SK-N-SH (cell line): ENCODE measurements around the gene ZC3H4. TPM values are rescaled to one million over a fixed set of nuclear protein-coding genes. Genes with fewer than 3 reads are reported as not detected.

Experiments used
- CTCF ChIA-PET: fragments of 300-600, 350-600 bp; formaldehyde crosslinking; extraction: SDS; loops from one replicate; lab custom pipeline; 2021; lab: Yijun Ruan, JAX
- POLR2A ChIA-PET: fragments of 350-600 bp; sonication (Branson Sonifier 250); formaldehyde crosslinking; extraction: SDS; loops from one replicate; lab custom pipeline; 2020; ENCODE audit warnings: antibody characterized with exemption, inconsistent platforms; lab: Yijun Ruan, JAX
- DNase-seq: peaks from one replicate; pipeline ENCODE4 v3.0.0; 2012
- H2AFZ ChIP-seq: fragments of 200-600 bp; sonication (generic); 2 replicates; pipeline ENCODE4 v1.8.1; 2016; ENCODE audit warnings: antibody characterized with exemption, mild to moderate bottlenecking, low read depth
- H3F3A ChIP-seq: fragments of 200-600 bp; sonication (generic); replicated peaks from 2 replicates; pipeline ENCODE3; 2016; ENCODE audit warnings: antibody characterized with exemption, mild to moderate bottlenecking; ENCODE audit not compliant: insufficient read depth
- H3K27ac ChIP-seq, 2 experiments: fragments of 200-500 bp in 1 of 2; fragments of 200-600 bp in 1 of 2; sonication (Bioruptor generic) in 1 of 2; sonication (generic), shearing (Covaris generic) in 1 of 2; 2 replicates each; pipeline versions ENCODE4 v1.5.1 to v1.6.1; 2014 to 2016; ENCODE audit warnings: low read depth in 2 of 2, inconsistent platforms in 1 of 2, low read length in 1 of 2, mild to moderate bottlenecking in 1 of 2, mixed read lengths in 1 of 2
- H3K27me3 ChIP-seq: fragments of 200-600 bp; sonication (generic), shearing (Covaris generic); 2 replicates; pipeline ENCODE4 v1.6.1; 2016; ENCODE audit warnings: mixed run types; ENCODE audit not compliant: insufficient read depth
- H3K36me3 ChIP-seq, 2 experiments: fragments of 200-500 bp in 1 of 2; fragments of 200-600 bp in 1 of 2; sonication (Bioruptor generic) in 1 of 2; sonication (generic) in 1 of 2; replicated peaks in 1 of 2; 2 replicates each; pipeline versions ENCODE3 to v1.5.1; 2014 to 2016; ENCODE audit warnings: low read length in 1 of 2, mild to moderate bottlenecking in 1 of 2; ENCODE audit not compliant: insufficient read depth in 2 of 2, control insufficient read depth in 1 of 2
- H3K4me1 ChIP-seq, 2 experiments: fragments of 200-500 bp in 1 of 2; fragments of 200-600 bp in 1 of 2; sonication (Bioruptor generic) in 1 of 2; sonication (generic), shearing (Covaris generic) in 1 of 2; 2 replicates each; pipeline versions ENCODE4 v1.5.1 to v1.6.1; 2014 to 2016; ENCODE audit warnings: low read depth in 1 of 2, low read length in 1 of 2, mixed run types in 1 of 2; ENCODE audit not compliant: insufficient read depth in 2 of 2, control insufficient read depth in 1 of 2
- H3K4me2 ChIP-seq: fragments of 200-600 bp; sonication (generic), shearing (Covaris generic); 2 replicates; pipeline ENCODE4 v1.6.1; 2017; ENCODE audit warnings: mixed run types
- H3K4me3 ChIP-seq, 2 experiments: fragments of 200-500 bp in 1 of 2; fragments of 200-600 bp in 1 of 2; sonication (Bioruptor generic) in 1 of 2; sonication (generic), shearing (Covaris generic) in 1 of 2; 2 replicates each; pipeline versions ENCODE4 v1.5.1 to v1.8.1; 2014 to 2016; ENCODE audit warnings: low read depth in 2 of 2, inconsistent platforms in 1 of 2, low read length in 1 of 2, mild to moderate bottlenecking in 1 of 2, mixed read lengths in 1 of 2, moderate library complexity in 1 of 2
- H3K79me2 ChIP-seq: fragments of 200-600 bp; sonication (generic); 2 replicates; pipeline ENCODE4 v1.8.1; 2017; ENCODE audit warnings: mild to moderate bottlenecking; ENCODE audit not compliant: insufficient read depth
- H3K9ac ChIP-seq: fragments of 200-600 bp; sonication (generic); 2 replicates; pipeline ENCODE4 v1.6.1; 2017; ENCODE audit warnings: mixed run types
- H3K9me2 ChIP-seq: fragments of 200-600 bp; sonication (generic); 2 replicates; pipeline ENCODE4 v1.6.1; 2017; ENCODE audit warnings: mixed run types
- H3K9me3 ChIP-seq: fragments of 200-600 bp; sonication (generic); 2 replicates; pipeline ENCODE4 v1.6.1; 2017; ENCODE audit warnings: mixed run types, mild to moderate bottlenecking, moderate library complexity
- H4K20me1 ChIP-seq: fragments of 200-600 bp; sonication (generic); 2 replicates; pipeline ENCODE4 v1.6.1; 2017; ENCODE audit warnings: mild to moderate bottlenecking, mixed run types; ENCODE audit not compliant: insufficient read depth
- ELF1 ChIP-seq: IDR thresholded peaks from 2 replicates; pipeline ENCODE4 v1.4.0; 2012
- EZH2phosphoT487 ChIP-seq: fragments of 200-600 bp; sonication (generic); IDR thresholded peaks from 2 replicates; pipeline ENCODE4 v1.6.1; 2017; ENCODE audit warnings: low read depth, mixed run types, mild to moderate bottlenecking, antibody characterized with exemption, moderate library complexity, borderline replicate concordance
- FOSL2 ChIP-seq: IDR thresholded peaks from 2 replicates; pipeline ENCODE4 v1.4.0; 2012; ENCODE audit warnings: low read depth, mild to moderate bottlenecking, moderate library complexity, borderline replicate concordance
- FOXJ3 ChIP-seq: sonication (generic); formaldehyde crosslinking; IDR thresholded peaks from 2 replicates; pipeline ENCODE4 v1.5.1; 2020; ENCODE audit warnings: mild to moderate bottlenecking, missing genetic modification reagents
- FOXM1 ChIP-seq: IDR thresholded peaks from 2 replicates; pipeline ENCODE4 v1.4.0; 2012; ENCODE audit warnings: low read depth, mild to moderate bottlenecking
- GABPA ChIP-seq: IDR thresholded peaks from 2 replicates; pipeline ENCODE4 v1.4.0; 2012; ENCODE audit warnings: low read depth, mild to moderate bottlenecking
- MEF2A ChIP-seq: IDR thresholded peaks from 2 replicates; pipeline ENCODE4 v1.4.0; 2012; ENCODE audit warnings: low read depth, borderline replicate concordance
- NRF1 ChIP-seq: IDR thresholded peaks from 2 replicates; pipeline ENCODE4 v1.6.1; 2012; ENCODE audit warnings: low read depth, mild to moderate bottlenecking, low read length
- RCOR1 ChIP-seq: fragments of 150-350 bp; IDR thresholded peaks from 2 replicates; pipeline ENCODE4 v1.6.1; 2017; ENCODE audit warnings: antibody characterized with exemption, low read length
- SMC3 ChIP-seq: IDR thresholded peaks from 2 replicates; pipeline ENCODE4 v1.6.1; 2012; ENCODE audit warnings: low read depth, low read length, improper control_type of control experiment
- TAF1 ChIP-seq: IDR thresholded peaks from 2 replicates; pipeline ENCODE4 v1.6.1; 2012; ENCODE audit warnings: low read depth, mild to moderate bottlenecking, low read length, moderate library complexity, borderline replicate concordance
- TEAD4 ChIP-seq: IDR thresholded peaks from 2 replicates; pipeline ENCODE4 v1.4.0; 2012; ENCODE audit warnings: mild to moderate bottlenecking, borderline replicate concordance; ENCODE audit not compliant: insufficient read depth
- YY1 ChIP-seq: IDR thresholded peaks from 2 replicates; pipeline ENCODE4 v1.4.0; 2012; ENCODE audit warnings: low read depth, mild to moderate bottlenecking
- WGBS: methylation state at CpG from one replicate; pipeline ENCODE4 v1.1.6; 2017; ENCODE audit warnings: low lambda C conversion rate; 5-methylcytosine and 5-hydroxymethylcytosine counted together
- polyA plus RNA-seq, 3 experiments: library from polyadenylated mRNA; depleted of rRNA; stranded (reverse); fragments of >200 nt; gene quantifications; 2 replicates each; pipeline ENCODE4 v1.2.3, GENCODE V29; 2012
- TF ChIP-seq, protein P1 (sequence below): IDR thresholded peaks from 2 replicates; pipeline ENCODE4 v1.4.0; 2012; ENCODE audit warnings: low read depth
- TF ChIP-seq, protein P2 (sequence below): fragments of 150-350 bp; IDR thresholded peaks from 2 replicates; pipeline ENCODE4 v1.6.1; 2016; ENCODE audit warnings: mild to moderate bottlenecking, low read depth, low read length
- TF ChIP-seq, protein P3 (sequence below): IDR thresholded peaks from 2 replicates; pipeline ENCODE4 v1.4.0; 2012; ENCODE audit warnings: low read depth, borderline replicate concordance
- TF ChIP-seq, protein P4 (sequence below): fragments of 200-600 bp; sonication (generic); IDR thresholded peaks from 2 replicates; pipeline ENCODE4 v1.6.1; 2017; ENCODE audit warnings: antibody characterized with exemption, mild to moderate bottlenecking, moderate library complexity
- TF ChIP-seq, protein P5 (sequence below): IDR thresholded peaks from 2 replicates; pipeline ENCODE4 v1.6.1; 2012; ENCODE audit warnings: mild to moderate bottlenecking, low read depth, low read length, moderate library complexity

Gene ZC3H4
- polyA plus RNA-seq, 1 of the 3 experiments (the other 2 are of a cell fraction) = 7.6 TPM

DNA sequence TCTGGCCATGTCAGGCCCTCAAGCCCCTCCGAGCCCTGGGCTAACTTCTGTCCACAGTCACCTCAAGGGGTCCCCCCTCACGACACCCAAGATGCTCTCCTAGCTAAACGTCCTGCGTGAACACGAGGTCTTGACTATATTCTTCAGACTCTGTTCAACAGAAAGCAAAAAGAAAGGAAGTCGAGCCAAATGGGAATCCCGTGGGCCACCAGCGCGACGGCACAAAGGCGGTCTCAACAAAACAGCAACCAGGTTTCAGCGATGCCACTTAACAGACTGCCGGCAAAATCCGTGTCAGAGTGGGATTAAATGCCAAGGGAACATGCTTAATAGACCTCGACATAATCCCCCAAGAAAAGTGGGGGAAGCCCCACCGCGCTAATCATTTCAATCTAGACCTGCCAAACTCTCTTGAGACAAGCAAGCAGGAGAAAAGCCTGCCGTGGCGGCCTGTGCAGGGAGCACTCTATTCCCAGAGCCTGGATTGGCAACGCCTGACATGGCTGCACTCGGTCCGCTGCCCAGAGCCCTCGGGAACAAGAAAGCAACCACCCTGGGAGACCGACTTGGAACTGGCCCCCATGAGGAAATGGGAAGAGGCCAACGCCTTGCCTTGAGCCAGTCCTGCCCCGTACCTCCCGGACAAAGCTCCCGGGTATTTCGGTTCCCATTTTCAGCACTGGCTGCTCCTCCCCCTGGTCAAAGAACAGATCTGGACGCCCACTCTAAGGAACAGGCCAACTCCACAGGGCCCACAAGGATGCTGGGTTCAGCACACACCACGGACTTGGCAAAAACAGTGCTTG, 16.0 kb downstream of the ZC3H4 start:
- no peaks in the 10 kb centered on the region for H3K27me3 ChIP-seq
- peaks cover 78% of the 10 kb centered on the region for H4K20me1 ChIP-seq
- H3K9me3 ChIP-seq = no peaks in the 10 kb centered on the region
- no peaks in the 10 kb centered on the region for H3F3A ChIP-seq
- H3K9me2 ChIP-seq = no peaks in the 10 kb centered on the region
- no peak overlapping the region for H3K4me3 ChIP-seq
- 95% methylated on average over 25 of the region's 31 CpGs for WGBS
- POLR2A ChIA-PET = interaction anchor here (1.0 kb wide), 1 partner anchor 16 kb away, joined by 3 read pairs; the partner anchor contains the start of gene ZC3H4
- H2AFZ ChIP-seq = no peak overlapping the region
- no peak for TF ChIP-seq EZH2phosphoT487
- no peak for TF ChIP-seq RCOR1
- no peak for TF ChIP-seq FOXJ3 (CRISPR knock-in tag)
- no peak for TF ChIP-seq SMC3
- TF ChIP-seq FOSL2 = no peak
- TF ChIP-seq, protein P1, sequence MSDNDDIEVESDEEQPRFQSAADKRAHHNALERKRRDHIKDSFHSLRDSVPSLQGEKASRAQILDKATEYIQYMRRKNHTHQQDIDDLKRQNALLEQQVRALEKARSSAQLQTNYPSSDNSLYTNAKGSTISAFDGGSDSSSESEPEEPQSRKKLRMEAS = no peak
- TF ChIP-seq NRF1 = no peak
- TF ChIP-seq, protein P2, sequence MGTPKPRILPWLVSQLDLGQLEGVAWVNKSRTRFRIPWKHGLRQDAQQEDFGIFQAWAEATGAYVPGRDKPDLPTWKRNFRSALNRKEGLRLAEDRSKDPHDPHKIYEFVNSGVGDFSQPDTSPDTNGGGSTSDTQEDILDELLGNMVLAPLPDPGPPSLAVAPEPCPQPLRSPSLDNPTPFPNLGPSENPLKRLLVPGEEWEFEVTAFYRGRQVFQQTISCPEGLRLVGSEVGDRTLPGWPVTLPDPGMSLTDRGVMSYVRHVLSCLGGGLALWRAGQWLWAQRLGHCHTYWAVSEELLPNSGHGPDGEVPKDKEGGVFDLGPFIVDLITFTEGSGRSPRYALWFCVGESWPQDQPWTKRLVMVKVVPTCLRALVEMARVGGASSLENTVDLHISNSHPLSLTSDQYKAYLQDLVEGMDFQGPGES = no peak
- no peak for TF ChIP-seq TEAD4
- TF ChIP-seq, protein P3, sequence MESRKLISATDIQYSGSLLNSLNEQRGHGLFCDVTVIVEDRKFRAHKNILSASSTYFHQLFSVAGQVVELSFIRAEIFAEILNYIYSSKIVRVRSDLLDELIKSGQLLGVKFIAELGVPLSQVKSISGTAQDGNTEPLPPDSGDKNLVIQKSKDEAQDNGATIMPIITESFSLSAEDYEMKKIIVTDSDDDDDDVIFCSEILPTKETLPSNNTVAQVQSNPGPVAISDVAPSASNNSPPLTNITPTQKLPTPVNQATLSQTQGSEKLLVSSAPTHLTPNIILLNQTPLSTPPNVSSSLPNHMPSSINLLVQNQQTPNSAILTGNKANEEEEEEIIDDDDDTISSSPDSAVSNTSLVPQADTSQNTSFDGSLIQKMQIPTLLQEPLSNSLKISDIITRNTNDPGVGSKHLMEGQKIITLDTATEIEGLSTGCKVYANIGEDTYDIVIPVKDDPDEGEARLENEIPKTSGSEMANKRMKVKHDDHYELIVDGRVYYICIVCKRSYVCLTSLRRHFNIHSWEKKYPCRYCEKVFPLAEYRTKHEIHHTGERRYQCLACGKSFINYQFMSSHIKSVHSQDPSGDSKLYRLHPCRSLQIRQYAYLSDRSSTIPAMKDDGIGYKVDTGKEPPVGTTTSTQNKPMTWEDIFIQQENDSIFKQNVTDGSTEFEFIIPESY = no peak
- TF ChIP-seq FOXM1 = no peak
- TF ChIP-seq YY1 = no peak
- no peak for TF ChIP-seq MEF2A
- TF ChIP-seq GABPA = no peak
- TF ChIP-seq, protein P4, sequence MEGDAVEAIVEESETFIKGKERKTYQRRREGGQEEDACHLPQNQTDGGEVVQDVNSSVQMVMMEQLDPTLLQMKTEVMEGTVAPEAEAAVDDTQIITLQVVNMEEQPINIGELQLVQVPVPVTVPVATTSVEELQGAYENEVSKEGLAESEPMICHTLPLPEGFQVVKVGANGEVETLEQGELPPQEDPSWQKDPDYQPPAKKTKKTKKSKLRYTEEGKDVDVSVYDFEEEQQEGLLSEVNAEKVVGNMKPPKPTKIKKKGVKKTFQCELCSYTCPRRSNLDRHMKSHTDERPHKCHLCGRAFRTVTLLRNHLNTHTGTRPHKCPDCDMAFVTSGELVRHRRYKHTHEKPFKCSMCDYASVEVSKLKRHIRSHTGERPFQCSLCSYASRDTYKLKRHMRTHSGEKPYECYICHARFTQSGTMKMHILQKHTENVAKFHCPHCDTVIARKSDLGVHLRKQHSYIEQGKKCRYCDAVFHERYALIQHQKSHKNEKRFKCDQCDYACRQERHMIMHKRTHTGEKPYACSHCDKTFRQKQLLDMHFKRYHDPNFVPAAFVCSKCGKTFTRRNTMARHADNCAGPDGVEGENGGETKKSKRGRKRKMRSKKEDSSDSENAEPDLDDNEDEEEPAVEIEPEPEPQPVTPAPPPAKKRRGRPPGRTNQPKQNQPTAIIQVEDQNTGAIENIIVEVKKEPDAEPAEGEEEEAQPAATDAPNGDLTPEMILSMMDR = no peak
- TF ChIP-seq, protein P5, sequence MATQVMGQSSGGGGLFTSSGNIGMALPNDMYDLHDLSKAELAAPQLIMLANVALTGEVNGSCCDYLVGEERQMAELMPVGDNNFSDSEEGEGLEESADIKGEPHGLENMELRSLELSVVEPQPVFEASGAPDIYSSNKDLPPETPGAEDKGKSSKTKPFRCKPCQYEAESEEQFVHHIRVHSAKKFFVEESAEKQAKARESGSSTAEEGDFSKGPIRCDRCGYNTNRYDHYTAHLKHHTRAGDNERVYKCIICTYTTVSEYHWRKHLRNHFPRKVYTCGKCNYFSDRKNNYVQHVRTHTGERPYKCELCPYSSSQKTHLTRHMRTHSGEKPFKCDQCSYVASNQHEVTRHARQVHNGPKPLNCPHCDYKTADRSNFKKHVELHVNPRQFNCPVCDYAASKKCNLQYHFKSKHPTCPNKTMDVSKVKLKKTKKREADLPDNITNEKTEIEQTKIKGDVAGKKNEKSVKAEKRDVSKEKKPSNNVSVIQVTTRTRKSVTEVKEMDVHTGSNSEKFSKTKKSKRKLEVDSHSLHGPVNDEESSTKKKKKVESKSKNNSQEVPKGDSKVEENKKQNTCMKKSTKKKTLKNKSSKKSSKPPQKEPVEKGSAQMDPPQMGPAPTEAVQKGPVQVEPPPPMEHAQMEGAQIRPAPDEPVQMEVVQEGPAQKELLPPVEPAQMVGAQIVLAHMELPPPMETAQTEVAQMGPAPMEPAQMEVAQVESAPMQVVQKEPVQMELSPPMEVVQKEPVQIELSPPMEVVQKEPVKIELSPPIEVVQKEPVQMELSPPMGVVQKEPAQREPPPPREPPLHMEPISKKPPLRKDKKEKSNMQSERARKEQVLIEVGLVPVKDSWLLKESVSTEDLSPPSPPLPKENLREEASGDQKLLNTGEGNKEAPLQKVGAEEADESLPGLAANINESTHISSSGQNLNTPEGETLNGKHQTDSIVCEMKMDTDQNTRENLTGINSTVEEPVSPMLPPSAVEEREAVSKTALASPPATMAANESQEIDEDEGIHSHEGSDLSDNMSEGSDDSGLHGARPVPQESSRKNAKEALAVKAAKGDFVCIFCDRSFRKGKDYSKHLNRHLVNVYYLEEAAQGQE = no peak
- no peak for TF ChIP-seq TAF1
- TF ChIP-seq ELF1 = no peak
- CTCF ChIA-PET = interaction anchor here (0.5 to 2.9 kb wide), 3 partner anchors 18 to 194 kb away, joined by 3 to 15 read pairs (median 4); no protein-coding TSS in a partner anchor
- no peak overlapping the region for H3K9ac ChIP-seq
- H3K79me2 ChIP-seq = peaks cover 95% of the 10 kb centered on the region
- no peak overlapping the region for H3K4me2 ChIP-seq
- no peak for DNase-seq
- peaks cover 17 to 19% of the 10 kb centered on the region in 2 experiments for H3K36me3 ChIP-seq
- H3K27ac ChIP-seq = no peak overlapping the region
- H3K4me1 ChIP-seq = peaks cover 0 to 2% of the 10 kb centered on the region in 2 experiments; a peak in 1 of 4 replicates
